ENCODE data around the gene F2RL1.
"Not testable (repeated sequence)": the region's sequence is repeated elsewhere in the genome, so short reads cannot be mapped to it uniquely, and the experiment has no call there.

Gene F2RL1

DNA sequence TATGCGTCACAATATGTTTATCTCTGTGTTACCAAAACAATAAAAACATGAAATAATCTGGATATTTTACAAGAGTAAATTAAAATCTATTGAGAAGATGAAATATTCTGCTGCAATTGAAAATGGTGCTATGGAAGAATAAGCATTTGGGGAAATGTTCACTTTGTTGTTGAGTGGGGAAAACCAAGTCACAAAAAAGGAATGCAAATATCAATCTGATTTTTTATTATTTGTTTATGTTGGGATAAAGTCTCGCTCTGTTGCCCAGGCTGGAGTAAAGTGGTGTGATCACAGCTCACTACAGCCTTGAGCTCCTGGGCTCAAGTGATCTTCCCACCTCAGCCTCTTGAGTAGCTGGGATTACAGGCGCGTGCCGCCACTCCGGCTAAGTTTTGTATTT, 8.6 kb upstream of the F2RL1 start:
- Histone ChIP-seq H3F3A (ENCODE audit: control insufficient read depth, insufficient read depth) (no peaks in the 10 kb centered on the region), H3K4me2 (ENCODE audit: low read length) (no peak overlapping the region), H3K9me2 (replicated peaks; ENCODE audit: control insufficient read depth, low read length) (no peaks in the 10 kb centered on the region), H3K4me3 (ENCODE audit: low read length) (no peak overlapping the region), H3K79me2 (ENCODE audit: control insufficient read depth, low read length) (no peaks in the 10 kb centered on the region), H3K9me3 (ENCODE audit: control insufficient read depth, insufficient read depth, low read length) (no peaks in the 10 kb centered on the region), H3K27ac (ENCODE audit: low read depth, low read length) (no peak overlapping the region), H3K36me3 (ENCODE audit: control insufficient read depth, low read length) (no peaks in the 10 kb centered on the region), H4K20me1 (ENCODE audit: control insufficient read depth, insufficient read depth, low read depth, low read length) (no peaks in the 10 kb centered on the region), H3K27me3 (ENCODE audit: control insufficient read depth, low read length) (no peaks in the 10 kb centered on the region), H3K4me1 (ENCODE audit: control insufficient read depth, low read length) (no peaks in the 10 kb centered on the region)
- TF ChIP-seq CTCF (IDR thresholded peaks at IDR 0.05; ENCODE audit: low read depth, low read length, poor library complexity, severe bottlenecking) = no peak
- TF ChIP-seq EZH2phosphoT487 (IDR thresholded peaks at IDR 0.05; ENCODE audit: borderline replicate concordance, low read length) = no peak

DNA sequence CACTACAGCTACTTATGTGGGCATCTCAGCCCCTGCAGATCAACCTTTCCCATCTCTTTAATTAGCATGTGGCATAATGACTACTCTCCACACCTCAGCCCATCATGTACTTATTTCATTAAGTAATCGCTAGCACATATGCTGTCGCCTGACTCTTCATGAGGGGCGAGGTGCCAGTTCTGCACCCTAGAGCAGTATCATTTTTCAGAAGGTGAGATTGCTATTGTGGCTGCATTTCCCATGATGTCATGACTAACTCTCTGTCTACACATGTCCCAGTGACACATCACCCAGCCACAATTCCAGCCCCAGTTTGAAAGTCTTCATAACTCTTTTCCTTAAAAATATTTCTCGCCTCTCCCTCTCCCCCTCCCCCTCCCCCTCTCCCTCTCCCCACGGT, 7.6 kb upstream of the F2RL1 start:
- no peak overlapping the region for H3K4me3 ChIP-seq (ENCODE audit: low read length)
- H3K4me2 ChIP-seq (ENCODE audit: low read length) = no peak overlapping the region
- H3K4me1 ChIP-seq (ENCODE audit: control insufficient read depth, low read length) = no peaks in the 10 kb centered on the region
- H3F3A ChIP-seq (ENCODE audit: control insufficient read depth, insufficient read depth) = no peaks in the 10 kb centered on the region
- H3K27ac ChIP-seq (ENCODE audit: low read depth, low read length) = no peak overlapping the region
- H3K36me3 ChIP-seq (ENCODE audit: control insufficient read depth, low read length) = no peaks in the 10 kb centered on the region
- no peaks in the 10 kb centered on the region for H3K79me2 ChIP-seq (ENCODE audit: control insufficient read depth, low read length)
- H3K9me2 ChIP-seq (replicated peaks; ENCODE audit: control insufficient read depth, low read length) = no peaks in the 10 kb centered on the region
- no peaks in the 10 kb centered on the region for H4K20me1 ChIP-seq (ENCODE audit: control insufficient read depth, insufficient read depth, low read depth, low read length)
- TF ChIP-seq CTCF (IDR thresholded peaks at IDR 0.05; ENCODE audit: low read depth, low read length, poor library complexity, severe bottlenecking) (no peak), EZH2phosphoT487 (IDR thresholded peaks at IDR 0.05; ENCODE audit: borderline replicate concordance, low read length) (no peak)
- H3K27me3 ChIP-seq (ENCODE audit: control insufficient read depth, low read length) = no peaks in the 10 kb centered on the region; the same call in 1 of the 2 replicates
- no peaks in the 10 kb centered on the region for H3K9me3 ChIP-seq (ENCODE audit: control insufficient read depth, insufficient read depth, low read length)

DNA sequence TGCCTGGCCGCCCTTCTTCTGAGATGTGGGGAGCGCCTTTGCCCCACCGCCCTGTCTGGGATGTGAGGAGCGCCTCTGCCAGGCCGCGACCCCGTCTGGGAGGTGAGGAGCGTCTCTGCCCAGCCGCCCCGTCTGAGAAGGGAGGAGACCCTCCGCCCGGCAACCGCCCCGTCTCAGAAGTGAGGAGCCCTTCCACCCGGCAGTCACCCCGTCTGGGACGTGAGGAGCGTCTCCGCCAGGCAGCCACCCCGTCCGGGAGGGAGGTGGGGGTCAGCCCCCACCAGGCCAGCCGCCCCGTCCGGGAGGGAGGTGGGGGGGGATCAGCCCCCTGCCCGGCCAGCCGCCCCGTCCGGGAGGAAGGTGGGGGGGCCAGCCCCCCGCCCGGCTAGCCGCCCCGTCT, 6.6 kb upstream of the F2RL1 start:
- not testable (repeated sequence) for H3K9me3 ChIP-seq (ENCODE audit: control insufficient read depth, insufficient read depth, low read length); H3K36me3 ChIP-seq (ENCODE audit: control insufficient read depth, low read length); H4K20me1 ChIP-seq (ENCODE audit: control insufficient read depth, insufficient read depth, low read depth, low read length); H3K27me3 ChIP-seq (ENCODE audit: control insufficient read depth, low read length); H3K4me3 ChIP-seq (ENCODE audit: low read length); H3K9me2 ChIP-seq (replicated peaks; ENCODE audit: control insufficient read depth, low read length); H3K27ac ChIP-seq (ENCODE audit: low read depth, low read length); H3K4me1 ChIP-seq (ENCODE audit: control insufficient read depth, low read length); H3K79me2 ChIP-seq (ENCODE audit: control insufficient read depth, low read length); H3F3A ChIP-seq (ENCODE audit: control insufficient read depth, insufficient read depth); H3K4me2 ChIP-seq (ENCODE audit: low read length)

DNA sequence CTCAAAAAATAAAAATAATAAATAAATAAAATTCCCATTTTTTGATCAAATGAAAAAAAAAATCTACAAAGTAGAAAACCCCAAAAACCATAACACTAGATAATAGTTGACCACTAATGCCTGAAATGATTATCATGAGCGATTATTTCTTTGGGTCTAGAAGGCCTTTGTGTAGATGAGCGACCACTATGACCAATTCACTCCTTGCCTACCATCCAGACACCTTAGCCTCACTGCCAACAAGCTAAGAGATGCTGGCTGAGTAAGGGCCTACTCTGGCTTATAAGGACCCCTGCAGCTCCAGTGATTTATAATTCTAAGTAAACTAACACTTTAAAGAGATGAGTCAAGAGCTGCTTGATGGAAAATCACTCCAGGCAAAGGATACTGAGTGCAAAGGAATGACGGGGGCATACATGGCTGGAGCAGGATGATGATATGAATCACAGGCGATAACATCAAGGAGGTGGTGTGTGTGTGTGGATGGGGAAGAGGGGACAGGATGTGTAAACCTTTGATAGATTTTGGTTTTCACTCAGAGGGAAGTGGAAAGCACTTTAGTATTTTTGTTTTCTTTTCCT, 4.8 kb upstream of the F2RL1 start:
- no peak overlapping the region for H3K4me2 ChIP-seq (ENCODE audit: low read length)
- H3K4me3 ChIP-seq (ENCODE audit: low read length) = no peak overlapping the region
- H3K79me2 ChIP-seq (ENCODE audit: control insufficient read depth, low read length) = no peaks in the 10 kb centered on the region
- no peaks in the 10 kb centered on the region for H3K9me2 ChIP-seq (replicated peaks; ENCODE audit: control insufficient read depth, low read length)
- no peaks in the 10 kb centered on the region; the same call in 1 of the 2 replicates for H3K27me3 ChIP-seq (ENCODE audit: control insufficient read depth, low read length)
- H3K9me3 ChIP-seq (ENCODE audit: control insufficient read depth, insufficient read depth, low read length) = no peaks in the 10 kb centered on the region
- TF ChIP-seq EZH2phosphoT487 (IDR thresholded peaks at IDR 0.05; ENCODE audit: borderline replicate concordance, low read length) = no peak
- TF ChIP-seq CTCF (IDR thresholded peaks at IDR 0.05; ENCODE audit: low read depth, low read length, poor library complexity, severe bottlenecking) = no peak
- no peaks in the 10 kb centered on the region for H3K4me1 ChIP-seq (ENCODE audit: control insufficient read depth, low read length)
- no peaks in the 10 kb centered on the region for H4K20me1 ChIP-seq (ENCODE audit: control insufficient read depth, insufficient read depth, low read depth, low read length)
- H3K36me3 ChIP-seq (ENCODE audit: control insufficient read depth, low read length) = no peaks in the 10 kb centered on the region
- no peaks in the 10 kb centered on the region for H3F3A ChIP-seq (ENCODE audit: control insufficient read depth, insufficient read depth)
- H3K27ac ChIP-seq (ENCODE audit: low read depth, low read length) = no peak overlapping the region

All from DOHH2 (cell line).